NCI-H345 (cell line): Measurements from ENCODE around the gene GDNF.

Experiments used
- DNase-seq: peaks from one replicate; lab custom pipeline; 2025; lab: John Stamatoyannopoulos, UW

GDNF gene

DNA sequence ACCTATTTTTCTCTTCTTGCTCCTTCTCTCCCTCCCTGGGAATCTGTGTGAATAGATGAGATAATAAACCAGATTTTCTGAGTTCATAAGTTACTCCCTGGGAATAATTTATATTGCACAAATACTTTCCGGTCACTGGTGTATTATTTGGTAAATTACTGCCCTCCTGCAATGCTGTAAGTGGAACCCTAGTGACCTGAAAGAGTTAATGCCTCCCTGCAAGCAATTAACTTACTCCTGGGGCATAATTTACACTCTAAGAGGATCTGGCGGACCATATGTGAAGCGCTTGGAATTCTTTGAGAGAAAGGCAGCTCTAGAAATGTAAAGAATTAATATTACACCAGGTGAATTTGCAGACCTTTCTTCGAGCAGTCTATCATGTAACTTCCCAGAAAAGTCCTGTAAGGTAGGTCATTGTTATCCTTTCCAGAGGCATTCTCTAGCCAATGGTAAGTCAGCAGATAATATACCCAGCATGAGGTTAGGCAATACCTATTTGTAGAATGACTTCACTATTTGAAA, 7.0 kb upstream of the GDNF start:
- DNase-seq, result no peak

DNA sequence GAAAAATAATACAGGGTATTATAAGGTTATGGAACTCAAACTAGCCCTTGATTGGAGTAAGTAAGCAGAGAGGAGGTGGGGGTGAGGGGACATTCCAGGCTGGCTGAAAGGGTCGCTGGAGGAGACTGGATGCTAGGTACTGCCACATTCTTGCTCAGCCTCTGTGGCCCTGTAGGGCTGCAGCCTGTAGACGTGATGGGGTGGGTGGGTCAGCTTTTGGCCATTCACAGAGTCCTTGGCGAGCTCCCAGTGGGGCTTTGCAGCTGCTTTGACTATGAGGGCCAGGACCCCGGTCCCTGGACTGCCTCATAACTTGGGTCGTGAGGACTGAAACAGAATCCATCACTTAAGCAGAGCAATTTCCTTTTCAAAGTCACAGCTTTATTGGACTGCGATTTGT, 4.2 kb upstream of the GDNF start:
- DNase-seq, result no peak

DNA sequence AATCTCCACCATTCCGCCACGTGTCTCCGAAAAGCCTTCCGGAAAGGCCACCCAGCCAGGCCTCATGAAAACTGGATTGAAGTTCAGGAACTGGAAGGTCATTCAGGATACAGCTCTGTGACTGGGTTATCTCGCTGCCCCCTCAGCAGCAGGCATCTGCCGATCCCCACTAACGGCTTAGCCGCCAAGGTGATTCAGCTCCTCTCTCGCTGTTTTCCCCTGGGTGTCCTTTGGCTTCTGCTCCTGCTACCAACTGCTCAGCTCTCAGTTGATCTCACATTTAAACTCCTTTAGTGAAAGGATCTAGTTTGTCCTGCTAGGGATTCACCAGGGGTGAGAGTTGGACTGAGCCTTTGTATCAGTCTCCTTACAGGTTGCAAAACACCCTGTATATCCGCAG, 2.2 kb upstream of the GDNF start:
- no peak for DNase-seq

GRCh38 chr5:37841203-37841602, 1.4 kb upstream of the GDNF start:
- DNase-seq, result no peak

DNA sequence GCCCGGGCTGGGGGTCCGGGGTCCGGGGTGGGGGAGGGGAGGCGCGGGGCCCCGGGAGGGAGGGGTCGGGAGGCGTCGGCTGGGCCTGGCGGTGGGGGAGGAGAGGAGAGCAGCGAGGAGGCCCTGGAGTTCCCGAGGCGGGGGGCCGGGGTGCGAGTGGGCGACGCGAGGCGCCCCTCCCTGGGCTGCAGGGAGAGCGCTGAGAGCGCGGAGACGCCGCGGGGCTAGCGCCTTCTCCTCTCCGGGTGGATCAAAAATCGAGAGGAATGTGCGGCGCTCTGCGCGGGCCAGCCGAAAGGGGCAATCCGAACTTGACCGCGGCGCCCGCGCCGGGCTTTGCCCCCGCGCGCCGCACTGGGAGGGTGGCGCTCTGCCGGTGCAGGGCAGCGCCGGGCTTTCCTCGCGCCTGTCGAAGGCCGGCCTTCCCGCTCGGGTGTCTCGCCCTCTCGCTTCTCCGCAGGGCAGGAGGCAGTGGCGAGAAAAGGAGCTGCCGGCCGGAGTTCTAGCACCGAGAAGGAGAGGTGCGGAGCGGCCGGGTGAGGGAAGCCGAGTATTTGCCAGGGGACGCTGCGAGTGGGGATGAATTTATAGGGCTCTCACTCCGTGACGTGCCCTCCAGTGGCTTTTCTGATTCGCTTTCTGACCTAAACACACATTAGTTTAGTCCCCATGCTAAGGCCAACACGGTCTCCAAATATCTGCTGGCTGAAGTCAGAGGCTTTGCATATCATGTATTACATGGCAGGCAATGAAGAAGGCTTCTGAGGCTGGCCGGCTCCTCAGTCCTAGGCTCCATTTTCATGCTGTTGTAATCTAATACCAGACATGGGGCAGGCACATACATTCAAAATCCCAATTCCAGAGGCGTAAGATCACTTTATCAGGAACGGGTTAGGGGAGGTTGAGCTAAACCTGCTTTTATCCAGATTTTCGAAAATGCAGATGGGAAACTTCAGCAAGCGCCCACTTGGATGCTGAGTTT, 503 bp upstream of the GDNF start:
- DNase-seq, result no peak

- DNase-seq, result no peak
Measured at GRCh38 chr5:37838933-37839341, 904 bp downstream of the GDNF start.

DNA sequence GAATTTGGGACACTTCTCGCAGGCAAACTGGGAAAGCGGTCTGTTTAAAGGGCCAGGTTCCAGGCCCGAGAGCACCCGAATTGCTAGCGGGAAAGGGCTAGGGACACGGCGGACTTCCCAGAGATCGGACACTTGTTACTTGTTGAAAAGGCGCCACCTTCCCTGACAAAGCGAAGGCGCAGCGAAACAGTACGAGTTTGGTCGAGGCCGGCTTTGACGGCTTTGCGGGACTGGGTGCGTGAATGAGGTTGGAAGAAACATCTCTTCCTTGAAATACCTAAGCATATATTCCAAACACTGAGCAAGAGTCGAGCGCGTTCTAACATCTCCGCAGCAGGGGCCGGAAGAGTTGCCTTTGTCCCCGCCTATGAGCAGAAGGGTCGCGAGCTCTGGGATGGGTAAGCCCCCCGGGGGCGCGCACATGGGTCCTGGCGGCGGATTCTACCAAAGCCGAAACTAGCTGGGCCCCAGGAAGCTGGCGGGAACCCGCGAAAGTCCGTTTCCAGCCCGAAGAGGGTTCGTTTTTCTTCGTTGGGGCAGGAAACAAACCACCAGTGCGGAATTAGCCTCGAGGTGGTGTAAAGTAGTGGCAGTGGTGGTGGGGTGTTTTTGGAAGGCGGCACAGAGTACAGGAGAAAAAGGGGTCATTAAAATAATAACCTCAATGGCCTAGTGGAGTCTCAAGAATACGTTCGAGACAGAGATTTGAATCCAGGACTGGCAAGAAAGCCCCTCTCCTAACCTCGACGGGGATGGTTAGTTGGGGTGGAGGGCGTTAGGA, 1.5 kb downstream of the GDNF start:
- peak; percentile 18 for DNase-seq

GRCh38 chr5:37837414-37838032, 2.3 kb downstream of the GDNF start:
- DNase-seq, result peak; percentile 38

DNA sequence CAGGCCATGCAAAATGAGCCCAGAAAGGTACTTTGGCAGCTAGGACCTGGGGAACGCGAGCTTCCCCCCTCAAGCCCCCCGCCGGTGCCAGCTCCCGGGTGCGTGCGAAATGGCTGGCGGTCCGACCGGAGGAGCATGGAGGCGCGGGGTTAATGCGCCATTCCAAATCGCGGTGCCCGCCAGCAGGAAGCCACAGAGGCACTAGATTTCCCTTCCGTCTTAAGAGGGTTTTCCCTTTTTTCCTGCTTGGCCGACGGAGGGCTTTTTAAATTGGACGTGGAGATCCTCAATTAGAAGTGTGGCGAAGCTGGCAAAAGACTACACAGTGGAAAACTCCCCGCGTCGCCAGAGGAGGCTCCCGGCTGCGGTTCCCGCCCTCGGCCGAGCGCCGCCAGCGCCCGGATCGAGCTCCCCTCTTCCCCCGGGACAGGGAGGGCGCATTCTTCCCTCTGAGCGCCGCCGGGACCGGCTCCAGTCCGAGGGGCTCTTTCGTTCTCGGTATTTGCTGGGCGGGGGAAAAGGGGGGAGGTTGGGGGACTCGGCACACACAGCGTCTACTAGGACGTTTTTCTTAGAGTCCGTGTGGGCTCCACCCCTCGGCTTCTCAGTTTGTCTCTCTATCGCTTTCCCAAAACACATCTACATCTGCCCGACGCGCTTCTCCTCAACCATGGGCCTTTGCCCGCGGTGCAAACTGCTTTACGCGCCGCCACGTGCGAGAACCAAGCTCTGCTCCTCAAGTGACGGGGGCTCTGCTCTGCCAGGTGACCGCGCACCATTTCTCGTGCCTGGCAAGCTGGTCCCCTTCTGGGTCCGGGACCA, 3.0 kb downstream of the GDNF start:
- DNase-seq, result no peak

DNA sequence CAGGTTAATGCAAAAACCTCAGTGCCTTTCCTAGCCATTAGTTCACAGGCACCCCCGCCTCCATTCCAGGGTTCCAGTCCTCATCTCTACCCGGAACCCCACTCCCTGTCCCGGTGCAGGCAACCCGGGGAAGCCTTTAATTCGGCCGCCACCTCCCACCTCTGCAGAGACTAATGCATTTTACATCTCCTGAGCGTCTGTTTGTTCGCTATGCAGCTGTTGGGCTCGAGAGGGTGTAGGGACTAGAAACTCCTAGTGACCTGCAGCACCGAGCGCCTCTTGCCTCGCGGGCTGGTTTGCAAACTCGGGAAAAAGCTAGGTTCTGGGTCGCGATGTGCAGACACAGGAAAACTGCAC, 3.6 kb downstream of the GDNF start:
- no peak for DNase-seq

- DNase-seq, result no peak
Measured at GRCh38 chr5:37835380-37835973, 4.4 kb downstream of the GDNF start.

- no peak for DNase-seq
Measured at GRCh38 chr5:37834542-37835379, 5.1 kb downstream of the GDNF start.

DNA sequence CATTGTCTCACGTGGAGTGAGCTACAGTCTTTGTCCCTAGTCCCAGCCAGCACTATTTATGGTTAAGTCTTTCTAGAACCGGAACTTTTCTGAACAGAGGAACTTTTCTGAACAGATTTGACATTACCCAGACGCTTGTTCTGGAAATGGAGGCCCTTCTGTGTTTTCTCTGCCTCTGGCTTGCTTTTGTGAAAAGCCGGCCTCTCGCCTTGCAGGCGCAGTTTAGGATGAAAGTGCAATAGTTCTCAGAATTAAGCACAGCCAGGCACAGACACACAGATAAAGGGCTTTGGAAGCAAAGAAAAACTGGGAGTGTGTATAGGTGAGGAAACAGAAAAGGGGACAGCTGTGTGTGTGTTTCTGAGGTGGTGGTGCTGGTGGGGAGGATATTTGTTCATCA, 5.9 kb downstream of the GDNF start:
- no peak for DNase-seq

- DNase-seq, result no peak
Measured at GRCh38 chr5:37831821-37832534, 7.9 kb downstream of the GDNF start.

GRCh38 chr5:37830348-37830747, 9.5 kb downstream of the GDNF start:
- DNase-seq, result no peak

DNA sequence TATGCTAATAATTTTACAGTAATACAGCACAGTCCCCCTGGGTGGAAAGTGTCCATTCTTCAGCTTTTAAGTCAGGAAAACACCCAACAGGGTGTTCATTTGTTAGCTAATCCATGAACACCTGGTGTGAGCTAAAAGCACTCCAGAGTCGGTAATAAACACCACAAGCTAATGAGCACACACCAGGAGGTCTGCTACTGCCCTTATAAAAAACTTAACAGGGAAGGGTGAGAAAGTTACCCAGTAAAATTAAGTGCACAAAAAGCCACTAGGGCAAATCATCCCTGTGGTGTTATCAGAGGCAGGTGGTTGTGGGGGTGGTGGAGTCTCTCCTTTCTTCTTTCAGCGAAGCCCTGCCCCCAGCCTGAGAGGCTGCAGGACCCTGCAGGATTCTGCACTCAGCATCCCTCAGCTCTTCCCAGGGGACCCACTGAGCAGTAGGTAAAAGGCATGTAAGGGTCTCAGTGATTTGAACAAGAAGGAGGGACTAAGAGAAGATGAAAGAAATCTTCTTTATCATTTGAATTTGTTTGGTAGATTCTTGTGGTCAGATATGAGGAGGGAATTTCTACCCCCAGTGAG, 14.4 kb downstream of the GDNF start:
- DNase-seq, result peak; percentile 53

- DNase-seq, result no peak
Measured at GRCh38 chr5:37823433-37824152, 16.2 kb downstream of the GDNF start.

- no peak for DNase-seq
Measured at GRCh38 chr5:37816883-37817282, 23.0 kb downstream of the GDNF start.

DNA sequence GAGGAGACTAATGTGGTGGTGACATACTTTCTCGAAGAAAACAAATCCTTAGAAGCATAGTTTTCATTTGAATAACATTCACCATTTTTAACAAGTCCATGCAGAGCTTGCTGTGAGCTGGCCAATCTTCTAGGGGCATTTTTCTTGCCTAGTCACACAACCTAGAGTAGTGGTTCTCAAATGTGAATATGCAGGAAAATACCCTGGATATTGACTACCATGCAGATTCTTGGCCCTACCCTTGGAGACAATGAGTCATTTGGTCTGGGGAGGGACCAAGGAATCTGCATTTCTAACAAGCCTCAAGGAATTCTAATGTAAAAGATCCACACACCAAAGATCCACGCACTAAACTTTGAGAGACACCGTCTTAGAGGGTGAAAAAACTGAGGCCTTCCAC, 23.5 kb downstream of the GDNF start:
- no peak for DNase-seq
